A673 (cell line): ENCODE measurements around the gene HOXA9.

Experiments used
- CTCF ChIP-seq: fragments of 300-800, 200-600 bp; sonication (generic); conservative IDR thresholded peaks from 2 replicates; pipeline ENCODE4 v1.5.1; 2017; ENCODE audit warnings: low read depth, mild to moderate bottlenecking, antibody characterized with exemption, low read length, moderate library complexity, mixed read lengths
- EZH2 ChIP-seq: fragments of 200-600 bp; sonication (generic); IDR thresholded peaks from 2 replicates; pipeline ENCODE4 v1.6.1; 2017; ENCODE audit warnings: borderline replicate concordance, low read depth, mild to moderate bottlenecking, mixed read lengths, antibody characterized with exemption, low read length; ENCODE audit not compliant: poor library complexity, severe bottlenecking

- TF ChIP-seq CTCF = no peak
- TF ChIP-seq EZH2 = no peak
Measured at GRCh38 chr7:27209933-27210440, 44.6 kb upstream of the HOXA9 start.
